Stimulated activated CD8-positive, alpha-beta memory T cell treated with anti-CD3 and anti-CD28 coated beads, Interleukin-12 subunit alpha, Interleukin-12 subunit beta, amount 100 ng/mL, for 4 hours (primary cell): ENCODE results near the gene HLCS.

Source experiments
- DNase-seq: peaks from one replicate; pipeline ENCODE4 v3.0.0-alpha.2; 2020; ENCODE audit warnings: low read depth

HLCS gene

GRCh38 chr21:36985751-36986594, 19.5 kb upstream of the HLCS start:
- DNase-seq: no peak

- DNase-seq: no peak
Observed at GRCh38 chr21:36981977-36982700, 15.7 kb upstream of the HLCS start.

- no peak for DNase-seq
Observed at GRCh38 chr21:36981049-36981391, 14.6 kb upstream of the HLCS start.

GRCh38 chr21:36980280-36981048, 14.0 kb upstream of the HLCS start:
- no peak for DNase-seq

- DNase-seq: peak; percentile 22
Observed at GRCh38 chr21:36976882-36977651, 10.6 kb upstream of the HLCS start.

GRCh38 chr21:36976228-36976861, 9.9 kb upstream of the HLCS start:
- DNase-seq: no peak

- no peak for DNase-seq
Observed at GRCh38 chr21:36974851-36975192, 8.4 kb upstream of the HLCS start.

- DNase-seq: no peak
Observed at GRCh38 chr21:36973986-36974850, 7.7 kb upstream of the HLCS start.

GRCh38 chr21:36968976-36969375, 2.5 kb upstream of the HLCS start:
- no peak for DNase-seq

GRCh38 chr21:36968414-36968813, 1.9 kb upstream of the HLCS start:
- DNase-seq: no peak

- DNase-seq: no peak
Observed at GRCh38 chr21:36966821-36967768, 626 bp upstream of the HLCS start.

- no peak for DNase-seq
Observed at GRCh38 chr21:36965720-36966065, 776 bp downstream of the HLCS start.

GRCh38 chr21:36964827-36965719, 1.4 kb downstream of the HLCS start:
- no peak for DNase-seq

GRCh38 chr21:36964398-36964797, 2.1 kb downstream of the HLCS start:
- DNase-seq: no peak

- no peak for DNase-seq
Observed at GRCh38 chr21:36962098-36962780, 4.2 kb downstream of the HLCS start.

- no peak for DNase-seq
Observed at GRCh38 chr21:36960676-36961284, 5.7 kb downstream of the HLCS start.

GRCh38 chr21:36959020-36959835, 7.2 kb downstream of the HLCS start:
- no peak for DNase-seq
